PFSK-1 (cell line): ENCODE data around the gene TEPSIN.

Experiments
- POLR2AphosphoS5 ChIP-seq: IDR thresholded peaks from 2 replicates; pipeline ENCODE4 v1.6.1; 2012; ENCODE audit warnings: low read depth, mild to moderate bottlenecking, control low read depth, low read length, moderate library complexity
- TAF1 ChIP-seq: IDR thresholded peaks from 2 replicates; pipeline ENCODE4 v1.6.1; 2012; ENCODE audit warnings: low read length, control low read depth, borderline replicate concordance; ENCODE audit not compliant: insufficient read depth
- TF ChIP-seq, protein P1 (sequence below), 2 experiments: IDR thresholded peaks; 2 replicates each; pipeline versions ENCODE4 v1.6.1 to v1.8.0; 2011 to 2012; ENCODE audit warnings: low read depth in 2 of 2, low read length in 2 of 2, control low read depth in 1 of 2, inconsistent platforms in 1 of 2, mild to moderate bottlenecking in 1 of 2, moderate library complexity in 1 of 2; ENCODE audit not compliant: insufficient read depth in 1 of 2

DNA sequence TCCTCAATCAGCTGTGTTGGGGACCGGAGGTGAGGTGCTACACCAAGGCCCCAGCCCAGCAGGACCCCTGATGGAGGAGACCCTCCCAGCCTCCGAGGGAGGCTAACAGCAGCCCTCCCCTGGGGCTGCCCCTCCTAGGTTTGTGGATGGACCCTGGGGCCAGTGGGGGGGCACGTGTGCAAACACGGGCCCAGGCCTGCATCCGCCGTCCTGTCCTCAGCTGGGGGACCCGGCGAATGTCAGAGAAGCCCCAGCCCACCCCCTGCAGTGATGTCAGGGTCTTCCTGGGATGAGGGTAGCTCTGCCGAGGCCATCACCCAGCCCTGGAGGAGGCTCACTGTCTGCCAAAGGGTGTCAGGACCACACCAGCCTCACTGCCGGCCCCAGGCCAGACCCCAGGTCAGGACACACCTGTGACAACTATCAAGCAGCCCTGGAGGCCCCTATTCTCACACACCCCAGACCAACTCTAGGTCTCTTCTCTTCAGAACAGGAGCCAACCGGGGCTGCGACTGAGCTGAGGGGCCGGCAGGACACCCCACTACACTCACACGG is 42.8 kb downstream of the TEPSIN start:
- TF ChIP-seq, protein P1, sequence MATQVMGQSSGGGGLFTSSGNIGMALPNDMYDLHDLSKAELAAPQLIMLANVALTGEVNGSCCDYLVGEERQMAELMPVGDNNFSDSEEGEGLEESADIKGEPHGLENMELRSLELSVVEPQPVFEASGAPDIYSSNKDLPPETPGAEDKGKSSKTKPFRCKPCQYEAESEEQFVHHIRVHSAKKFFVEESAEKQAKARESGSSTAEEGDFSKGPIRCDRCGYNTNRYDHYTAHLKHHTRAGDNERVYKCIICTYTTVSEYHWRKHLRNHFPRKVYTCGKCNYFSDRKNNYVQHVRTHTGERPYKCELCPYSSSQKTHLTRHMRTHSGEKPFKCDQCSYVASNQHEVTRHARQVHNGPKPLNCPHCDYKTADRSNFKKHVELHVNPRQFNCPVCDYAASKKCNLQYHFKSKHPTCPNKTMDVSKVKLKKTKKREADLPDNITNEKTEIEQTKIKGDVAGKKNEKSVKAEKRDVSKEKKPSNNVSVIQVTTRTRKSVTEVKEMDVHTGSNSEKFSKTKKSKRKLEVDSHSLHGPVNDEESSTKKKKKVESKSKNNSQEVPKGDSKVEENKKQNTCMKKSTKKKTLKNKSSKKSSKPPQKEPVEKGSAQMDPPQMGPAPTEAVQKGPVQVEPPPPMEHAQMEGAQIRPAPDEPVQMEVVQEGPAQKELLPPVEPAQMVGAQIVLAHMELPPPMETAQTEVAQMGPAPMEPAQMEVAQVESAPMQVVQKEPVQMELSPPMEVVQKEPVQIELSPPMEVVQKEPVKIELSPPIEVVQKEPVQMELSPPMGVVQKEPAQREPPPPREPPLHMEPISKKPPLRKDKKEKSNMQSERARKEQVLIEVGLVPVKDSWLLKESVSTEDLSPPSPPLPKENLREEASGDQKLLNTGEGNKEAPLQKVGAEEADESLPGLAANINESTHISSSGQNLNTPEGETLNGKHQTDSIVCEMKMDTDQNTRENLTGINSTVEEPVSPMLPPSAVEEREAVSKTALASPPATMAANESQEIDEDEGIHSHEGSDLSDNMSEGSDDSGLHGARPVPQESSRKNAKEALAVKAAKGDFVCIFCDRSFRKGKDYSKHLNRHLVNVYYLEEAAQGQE (IDR thresholded peaks at IDR 0.05; ENCODE audit: insufficient read depth in 1 of 2, low read depth in 2 of 2, low read length in 2 of 2): no peak
- TF ChIP-seq TAF1 (no peak), POLR2AphosphoS5 (no peak)
